HuH-7.5 (cell line): ENCODE measurements around the gene TMEM176A.
"Not testable (repeated sequence)": the region's sequence is repeated elsewhere in the genome, so short reads cannot be mapped to it uniquely, and the experiment has no call there.

Experiments used
- DNase-seq: peaks from one replicate; pipeline ENCODE4 v3.0.0; 2011; ENCODE audit warnings: low spot score

Gene TMEM176A

DNA sequence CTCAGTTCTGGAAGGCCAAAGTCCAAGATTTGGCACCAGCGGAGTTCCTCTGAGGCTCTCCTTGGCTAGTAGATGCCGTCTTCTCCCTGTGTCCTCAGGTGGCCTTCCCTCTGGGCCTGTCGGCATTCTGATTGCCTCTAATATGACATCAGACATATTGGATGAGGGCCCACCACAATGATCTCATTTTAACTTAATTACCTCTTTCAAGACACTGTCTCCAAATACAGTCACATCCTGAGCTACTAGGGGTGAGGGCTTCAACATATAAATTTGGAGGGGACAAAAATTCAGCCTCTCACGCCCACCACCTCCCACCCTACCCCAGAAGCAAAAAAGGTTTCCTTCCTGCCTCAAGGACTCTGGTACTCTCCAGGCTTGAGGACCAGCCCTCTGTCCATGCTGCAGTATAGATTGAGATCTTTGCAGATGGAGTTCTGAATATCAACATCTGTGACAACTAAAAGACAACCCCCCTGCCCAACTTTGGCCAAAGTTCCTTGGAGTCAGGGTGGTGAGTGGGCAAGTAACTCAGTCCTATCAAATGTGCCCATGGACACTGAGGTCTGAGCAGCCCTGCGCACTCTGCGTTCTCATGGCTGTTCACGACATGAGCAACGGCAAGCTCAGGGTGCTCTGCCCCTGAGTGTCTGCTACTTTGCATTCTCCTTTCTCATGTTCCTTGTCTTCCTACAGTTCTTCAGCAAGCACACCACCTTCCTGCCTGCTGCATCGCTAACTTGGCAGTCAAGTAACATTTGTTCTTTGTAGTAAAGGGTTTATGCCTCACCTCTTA is 11.9 kb upstream of the TMEM176A start:
- DNase-seq = no peak

DNA sequence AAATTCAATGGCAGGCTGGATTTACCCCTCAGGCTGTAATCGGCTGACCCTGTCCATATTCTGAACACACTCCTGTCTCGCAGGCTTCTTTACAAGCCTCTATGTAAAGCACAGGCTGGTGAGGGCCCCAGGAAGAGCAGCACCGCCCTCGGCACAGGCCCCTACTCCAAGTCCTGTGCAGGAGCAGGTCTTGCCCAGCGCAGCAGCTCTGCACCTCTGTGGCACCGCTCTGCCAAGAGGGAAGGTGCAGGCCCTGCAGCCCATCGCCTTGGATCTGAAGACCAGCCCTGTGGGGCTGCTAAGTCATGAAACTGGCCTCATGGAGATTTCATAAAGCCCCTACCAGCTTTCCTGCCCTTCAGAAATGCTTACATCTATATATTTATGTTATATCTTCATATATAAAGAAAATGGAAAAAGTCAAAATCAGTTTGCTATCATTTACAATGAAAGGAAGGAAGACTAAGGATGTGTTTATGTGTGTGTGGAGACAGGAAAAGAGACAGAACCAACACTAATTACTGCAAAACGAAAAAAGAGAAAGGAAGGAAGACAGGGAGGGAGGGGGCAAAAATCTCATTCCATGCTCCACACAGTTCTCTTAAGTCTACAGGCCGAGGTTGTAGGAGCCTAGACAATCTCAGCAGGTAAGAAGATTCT is 10.0 kb upstream of the TMEM176A start:
- no peak for DNase-seq

DNA sequence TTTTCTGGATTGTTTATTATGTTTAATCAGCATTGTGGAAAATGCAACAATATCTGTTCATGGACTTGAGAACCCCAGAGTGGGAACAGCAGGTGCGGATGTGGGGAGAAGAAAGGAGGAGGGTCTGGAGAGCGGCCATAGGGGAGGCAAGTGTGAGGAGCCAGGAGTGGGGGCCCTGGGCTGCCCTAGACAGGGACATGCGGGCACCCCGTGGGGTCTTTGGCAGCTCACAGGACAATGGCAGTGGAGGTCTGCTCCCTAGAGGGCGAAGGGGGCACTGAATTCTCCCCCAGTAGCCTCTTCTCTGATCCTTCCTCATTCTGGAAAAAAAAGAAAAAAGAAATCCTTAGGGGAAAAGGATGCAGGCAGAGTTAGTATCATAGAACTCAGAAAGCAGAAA is 9.3 kb upstream of the TMEM176A start:
- DNase-seq = no peak

DNA sequence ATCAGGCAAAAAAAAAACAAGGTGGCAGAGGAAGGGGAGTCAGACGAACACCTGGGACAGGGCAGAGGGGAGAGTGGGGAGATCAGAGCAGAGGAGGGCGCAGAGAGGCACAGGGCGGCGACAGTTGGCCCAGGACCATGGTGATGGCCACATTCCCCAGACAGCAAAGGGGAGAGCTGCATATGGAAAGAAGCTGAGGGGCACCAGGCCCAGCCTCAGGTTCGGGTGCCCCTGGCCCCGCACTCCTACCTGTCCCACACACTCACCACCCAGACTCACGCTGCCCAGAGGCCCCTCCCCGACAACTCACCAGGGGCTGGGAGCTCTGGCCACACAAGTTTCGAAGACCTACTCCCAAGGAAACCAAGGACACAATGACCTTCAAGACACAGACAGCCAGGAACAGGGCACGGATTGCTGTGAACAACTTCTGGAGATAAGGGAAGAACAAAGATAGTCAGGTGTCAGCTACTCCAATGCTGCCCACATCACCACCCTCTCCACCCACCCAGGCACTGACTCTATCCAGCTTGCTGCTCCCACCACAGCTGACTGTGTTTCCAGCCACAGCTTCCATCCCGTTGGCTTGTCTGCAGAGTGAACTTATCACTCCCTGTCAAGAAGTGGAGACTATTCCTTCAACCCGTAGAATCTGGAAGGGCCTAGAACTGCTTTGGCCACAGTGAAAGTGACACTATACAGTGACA is 8.7 kb upstream of the TMEM176A start:
- DNase-seq = no peak

DNA sequence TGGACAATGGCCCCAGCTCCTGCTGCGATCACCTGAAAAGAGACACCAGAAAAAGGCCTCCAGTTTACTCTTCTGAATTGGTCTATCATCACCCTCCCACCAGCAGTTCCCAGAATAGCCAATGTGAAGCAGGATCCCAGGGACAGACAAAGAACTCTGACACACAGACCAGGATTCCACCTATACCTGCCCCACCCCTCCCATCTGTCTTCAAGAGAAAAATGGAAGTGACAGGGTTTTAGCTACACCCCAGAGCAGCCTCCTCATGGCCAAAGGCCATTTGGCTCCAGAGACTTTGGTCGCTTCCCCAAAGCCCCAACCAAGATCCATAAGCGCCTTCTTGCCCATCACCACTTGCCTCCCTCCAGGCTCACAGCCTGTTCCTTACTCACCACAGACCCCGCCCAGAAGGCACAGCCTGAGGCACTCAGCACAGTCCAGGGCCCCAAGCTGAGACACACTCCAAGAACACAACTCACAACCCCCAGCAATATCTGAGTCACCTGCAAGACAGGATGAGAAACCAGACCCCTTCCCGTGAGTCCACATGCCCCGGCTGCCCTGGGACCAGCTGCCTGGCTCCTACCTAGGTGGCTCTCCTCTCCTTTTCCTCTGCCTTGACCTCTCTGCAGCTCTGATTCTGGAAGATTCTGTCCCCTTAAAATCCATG is 6.9 kb upstream of the TMEM176A start:
- no peak for DNase-seq

DNA sequence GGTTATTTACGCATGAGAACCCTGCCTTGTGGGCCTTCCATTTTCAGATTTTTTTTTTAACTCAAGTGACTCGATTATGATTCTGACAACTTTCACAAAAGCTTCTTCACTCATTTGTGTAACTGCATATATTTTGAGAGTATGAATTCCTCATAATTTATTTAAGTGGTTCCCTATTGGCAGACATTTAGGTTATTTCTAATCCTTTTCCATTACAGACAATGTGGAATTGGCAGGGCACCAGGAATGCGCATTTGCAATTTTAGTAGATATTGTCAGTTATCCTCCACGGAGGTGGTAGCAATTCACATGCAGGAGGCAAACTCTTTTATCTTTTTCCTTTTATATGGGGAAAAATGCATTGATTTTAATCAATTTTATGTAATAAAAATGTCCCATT is 2.9 kb upstream of the TMEM176A start:
- DNase-seq = no peak

DNA sequence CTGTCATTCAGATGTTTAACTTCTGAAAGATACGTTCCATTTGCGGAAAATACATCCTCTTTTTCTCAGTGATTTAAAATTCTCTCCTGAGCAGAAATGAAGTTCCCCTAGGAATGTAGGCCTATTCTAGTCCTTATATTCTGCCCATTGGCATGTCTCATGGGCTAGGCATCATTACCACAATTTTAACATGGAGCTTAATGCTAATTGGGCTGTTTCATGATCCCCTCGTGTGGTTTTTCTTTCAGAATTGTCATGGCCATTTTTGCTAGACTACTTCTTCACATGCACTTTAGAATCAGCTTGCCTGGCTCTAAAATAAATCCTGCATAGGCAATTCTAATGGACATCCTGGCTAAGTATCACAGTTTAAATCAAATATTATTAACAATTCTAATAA is 1.4 kb upstream of the TMEM176A start:
- no peak for DNase-seq

DNA sequence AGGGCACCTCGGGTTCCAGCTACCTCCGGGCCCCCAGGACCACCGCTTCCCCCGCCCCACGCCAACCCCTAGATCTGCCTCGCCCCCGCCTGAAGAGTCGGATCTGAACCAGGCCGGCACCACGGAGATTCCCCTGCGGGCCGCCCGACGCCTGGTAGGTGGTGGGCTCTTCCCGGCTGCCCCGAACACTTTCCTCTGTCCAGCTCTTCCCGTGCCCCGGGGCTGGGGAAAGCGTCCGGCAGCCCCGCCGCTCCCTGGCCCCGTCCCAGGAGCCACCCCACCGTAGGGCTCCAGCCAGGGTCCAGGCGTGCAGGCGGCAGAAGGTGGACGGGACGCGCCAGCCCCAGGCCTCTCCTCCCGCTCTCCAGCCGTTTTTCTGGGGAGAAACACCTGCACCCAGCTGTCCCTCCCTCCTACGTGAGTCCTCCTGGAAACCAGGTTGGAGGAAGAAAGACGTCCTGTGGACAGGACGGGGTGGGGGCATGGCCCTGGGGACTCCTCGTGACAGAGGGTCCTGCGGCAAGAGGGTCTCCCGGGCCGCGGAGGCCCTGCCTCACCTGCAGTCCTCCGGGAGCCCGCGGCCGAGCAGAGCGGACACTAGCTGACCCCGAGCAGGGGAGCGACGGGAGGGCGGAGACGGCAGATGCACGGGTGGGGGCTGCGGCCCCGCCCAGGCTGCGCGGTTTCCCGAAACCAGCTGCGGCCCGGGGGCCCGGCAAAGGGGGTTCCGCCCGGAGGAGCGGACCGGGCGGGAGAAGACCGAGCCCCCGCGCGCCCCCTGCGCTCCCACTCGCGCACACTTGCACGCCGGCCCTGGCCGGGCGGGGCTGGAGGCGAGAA is 608 bp upstream of the TMEM176A start, which contains the start of gene TMEM176B:
Gene TMEM176B, minus strand, starts transcription at position 624 of the 840 bp plus-strand sequence. CDS start 3,795 bp downstream, outside the sequence.
- no peak for DNase-seq

DNA sequence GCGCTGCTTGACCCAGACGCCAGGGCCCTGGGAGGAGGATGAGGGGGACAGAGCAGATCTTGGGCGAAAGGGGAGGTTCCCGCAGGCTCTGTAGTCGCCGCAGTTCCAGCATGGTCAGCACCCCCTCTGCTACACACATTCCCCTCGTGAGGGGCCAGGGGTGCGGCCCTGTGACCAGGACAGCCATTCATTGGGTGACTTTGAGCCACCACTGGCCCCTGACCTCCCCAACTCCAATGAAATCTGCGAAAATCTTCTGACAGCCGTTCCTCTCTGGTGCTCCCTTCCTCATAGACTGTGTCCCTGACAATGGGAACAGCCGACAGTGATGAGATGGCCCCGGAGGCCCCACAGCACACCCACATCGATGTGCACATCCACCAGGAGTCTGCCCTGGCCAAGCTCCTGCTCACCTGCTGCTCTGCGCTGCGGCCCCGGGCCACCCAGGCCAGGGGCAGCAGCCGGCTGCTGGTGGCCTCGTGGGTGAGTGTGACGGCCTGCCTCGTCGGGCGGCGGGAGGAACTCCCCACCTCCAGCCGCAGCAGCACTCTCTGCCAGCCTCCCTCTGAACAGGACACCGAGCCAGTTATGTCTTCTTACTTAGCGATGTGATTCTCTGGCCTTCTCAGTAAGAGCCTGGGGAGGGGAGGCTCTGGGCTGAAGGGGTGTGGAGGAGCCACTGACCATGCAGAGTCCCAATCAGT is 825 bp downstream of the TMEM176A start:
- no peak for DNase-seq

DNA sequence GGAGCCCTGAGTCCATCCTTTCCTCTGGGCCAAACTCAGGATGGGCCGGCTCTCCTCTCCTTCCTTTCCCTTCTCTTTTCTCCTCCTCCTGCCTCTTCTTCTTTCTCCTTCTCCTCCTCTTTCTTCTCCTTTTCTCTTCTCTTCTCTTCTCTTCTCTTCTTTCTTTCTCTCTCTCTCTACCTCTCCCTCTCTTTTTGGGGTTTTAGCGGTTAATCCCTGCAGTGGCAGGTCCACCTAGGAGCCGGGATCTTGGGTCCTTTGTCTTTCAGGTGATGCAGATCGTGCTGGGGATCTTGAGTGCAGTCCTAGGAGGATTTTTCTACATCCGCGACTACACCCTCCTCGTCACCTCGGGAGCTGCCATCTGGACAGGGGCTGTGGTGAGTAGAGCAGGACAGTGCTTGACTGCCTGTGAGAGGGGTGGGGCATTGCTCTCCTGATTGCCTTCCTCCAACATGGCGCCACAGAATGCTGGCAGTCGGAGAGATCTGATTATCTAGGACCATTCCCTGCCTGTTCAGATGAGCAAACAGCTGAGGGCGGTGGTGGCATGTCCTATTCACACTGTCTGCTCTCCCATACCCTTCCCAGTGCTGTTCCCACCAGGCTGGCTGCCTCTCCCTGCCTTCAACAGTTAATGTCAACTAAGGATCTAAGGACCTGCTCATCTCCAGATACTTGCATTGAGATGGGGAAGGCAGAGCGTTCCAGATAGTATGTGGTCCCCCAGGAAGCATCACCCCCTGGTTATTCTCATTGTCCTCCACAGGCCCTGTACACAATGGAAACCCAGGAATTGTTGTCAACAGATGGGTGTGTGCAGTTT is 1.6 kb downstream of the TMEM176A start:
- no peak for DNase-seq

DNA sequence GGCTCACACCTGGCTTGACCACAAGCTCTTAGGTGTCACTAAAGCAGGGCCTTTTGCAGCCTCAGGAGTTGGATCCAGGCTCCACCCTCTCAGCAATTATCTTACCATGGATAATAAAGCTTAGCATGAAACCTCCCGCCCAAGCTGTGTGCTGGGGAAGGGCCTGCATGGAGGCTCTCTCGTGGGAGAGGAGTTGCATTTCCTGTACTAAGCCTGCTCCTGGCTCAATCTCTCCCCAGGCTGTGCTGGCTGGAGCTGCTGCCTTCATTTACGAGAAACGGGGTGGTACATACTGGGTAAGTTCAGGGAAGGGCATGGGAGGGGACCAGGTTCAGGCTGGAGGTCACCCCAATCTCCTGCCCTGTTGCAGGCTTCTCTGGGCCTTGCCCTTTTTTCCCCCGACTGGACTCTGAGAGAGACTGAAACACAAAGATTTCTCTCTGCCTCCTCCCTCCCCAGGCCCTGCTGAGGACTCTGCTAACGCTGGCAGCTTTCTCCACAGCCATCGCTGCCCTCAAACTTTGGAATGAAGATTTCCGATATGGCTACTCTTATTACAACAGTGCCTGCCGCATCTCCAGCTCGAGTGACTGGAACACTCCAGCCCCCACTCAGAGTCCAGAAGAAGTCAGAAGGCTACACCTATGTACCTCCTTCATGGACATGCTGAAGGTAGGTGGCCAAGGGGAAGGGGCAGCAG is 2.7 kb downstream of the TMEM176A start:
- no peak for DNase-seq

DNA sequence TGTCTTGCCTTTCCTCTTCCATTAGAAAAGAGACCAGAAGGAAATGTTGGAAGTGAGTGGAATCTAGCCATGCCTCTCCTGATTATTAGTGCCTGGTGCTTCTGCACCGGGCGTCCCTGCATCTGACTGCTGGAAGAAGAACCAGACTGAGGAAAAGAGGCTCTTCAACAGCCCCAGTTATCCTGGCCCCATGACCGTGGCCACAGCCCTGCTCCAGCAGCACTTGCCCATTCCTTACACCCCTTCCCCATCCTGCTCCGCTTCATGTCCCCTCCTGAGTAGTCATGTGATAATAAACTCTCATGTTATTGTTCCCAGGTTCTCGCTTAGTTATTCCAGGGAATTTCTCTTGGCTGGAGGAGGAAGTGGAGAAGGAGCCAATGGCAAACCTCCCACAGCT is 4.2 kb downstream of the TMEM176A start:
- DNase-seq = no peak

DNA sequence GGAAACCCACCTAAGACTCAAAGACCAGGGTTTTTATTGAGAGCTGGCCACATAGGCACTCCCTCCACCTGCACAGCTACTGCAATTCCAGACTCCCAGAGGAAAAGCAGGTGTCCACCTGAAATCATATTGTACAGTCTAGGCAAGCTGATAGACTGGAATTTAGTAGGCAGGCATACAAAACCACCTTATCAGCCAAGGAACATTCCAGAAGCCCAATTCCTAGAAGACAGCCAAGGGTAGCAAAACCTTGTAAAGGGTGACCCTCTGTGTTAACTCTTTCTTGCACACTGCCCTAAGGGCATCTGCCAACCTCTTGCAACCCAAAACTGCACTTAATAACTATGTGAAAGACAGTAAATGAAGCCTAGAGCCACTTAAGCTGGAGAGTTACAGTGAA is 5.3 kb downstream of the TMEM176A start:
- no peak for DNase-seq

DNA sequence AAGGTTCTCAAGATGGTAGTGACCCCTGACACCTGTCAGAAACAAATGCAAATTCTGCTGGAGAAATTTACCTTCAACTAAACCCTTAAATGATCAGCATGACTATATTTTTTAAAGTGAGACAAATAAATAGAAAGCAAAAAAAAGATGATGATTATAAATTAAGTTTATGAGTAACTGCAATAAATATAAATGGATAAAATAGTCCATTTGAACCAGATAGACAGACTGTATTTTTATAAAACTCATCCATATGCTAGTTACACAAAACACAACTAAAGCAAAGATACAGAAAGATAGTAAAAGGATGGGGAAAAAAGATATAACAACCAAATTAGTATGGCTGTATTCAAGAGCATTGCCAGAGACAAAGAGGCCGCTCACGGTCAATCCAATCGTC is 5.9 kb downstream of the TMEM176A start:
- no peak for DNase-seq

DNA sequence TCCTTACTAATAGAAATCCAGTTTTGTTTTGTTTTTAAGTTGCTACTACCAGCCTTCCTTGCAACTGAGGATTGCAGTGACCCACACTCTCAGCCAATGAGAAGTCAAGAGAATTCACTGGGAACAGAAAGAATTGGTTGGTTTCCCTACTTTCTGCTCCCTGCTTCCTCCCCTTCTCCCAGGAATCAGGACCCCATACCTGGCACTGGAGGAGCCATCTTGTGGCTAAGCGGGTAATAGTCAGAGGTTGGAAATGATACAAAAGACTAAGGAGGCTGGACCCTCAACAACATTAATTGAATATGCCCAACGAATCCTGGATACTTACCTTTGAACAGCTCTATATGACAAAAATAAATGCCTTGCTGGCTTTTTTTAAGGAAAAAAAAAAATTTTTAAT is 6.3 kb downstream of the TMEM176A start:
- DNase-seq = no peak

DNA sequence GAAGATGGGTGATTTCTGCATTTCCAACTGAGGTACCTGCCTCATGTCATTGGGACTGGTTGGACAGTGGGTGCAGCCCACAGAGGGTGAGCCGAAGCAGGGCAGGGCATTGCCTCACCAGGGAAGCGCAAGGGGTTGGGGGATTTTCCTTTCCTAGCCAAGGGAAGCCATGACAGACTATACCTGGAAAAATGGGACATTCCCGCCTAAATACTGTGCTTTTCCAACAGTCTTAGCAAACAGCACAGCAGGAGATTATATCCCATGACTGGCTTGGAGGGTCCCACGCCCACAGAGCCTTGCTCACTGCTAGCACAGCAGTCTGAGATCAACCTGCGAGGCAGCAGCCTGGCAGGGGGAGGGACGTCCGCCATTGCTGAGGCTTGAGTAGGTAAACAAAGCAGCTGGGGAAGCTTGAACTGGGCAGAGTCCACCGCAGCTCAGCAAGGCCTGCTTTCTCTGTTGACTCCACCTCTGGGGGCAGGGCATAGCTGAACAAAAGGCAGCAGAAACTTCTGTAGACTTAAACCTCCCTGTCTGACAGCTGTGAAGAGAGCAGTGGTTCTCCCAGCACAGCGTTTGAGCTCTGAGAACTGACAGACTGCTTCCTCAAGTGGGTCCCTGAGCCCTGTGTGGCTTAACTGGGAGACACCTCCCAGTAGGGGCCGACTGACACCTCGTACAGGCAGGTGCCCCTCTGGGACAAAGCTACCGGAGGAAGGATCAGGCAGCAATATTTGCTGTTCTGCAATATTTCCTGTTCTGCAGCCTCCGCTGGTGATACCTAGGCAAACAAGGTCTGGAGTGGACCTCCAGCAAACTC is 7.3 kb downstream of the TMEM176A start:
- not testable (repeated sequence) for DNase-seq

DNA sequence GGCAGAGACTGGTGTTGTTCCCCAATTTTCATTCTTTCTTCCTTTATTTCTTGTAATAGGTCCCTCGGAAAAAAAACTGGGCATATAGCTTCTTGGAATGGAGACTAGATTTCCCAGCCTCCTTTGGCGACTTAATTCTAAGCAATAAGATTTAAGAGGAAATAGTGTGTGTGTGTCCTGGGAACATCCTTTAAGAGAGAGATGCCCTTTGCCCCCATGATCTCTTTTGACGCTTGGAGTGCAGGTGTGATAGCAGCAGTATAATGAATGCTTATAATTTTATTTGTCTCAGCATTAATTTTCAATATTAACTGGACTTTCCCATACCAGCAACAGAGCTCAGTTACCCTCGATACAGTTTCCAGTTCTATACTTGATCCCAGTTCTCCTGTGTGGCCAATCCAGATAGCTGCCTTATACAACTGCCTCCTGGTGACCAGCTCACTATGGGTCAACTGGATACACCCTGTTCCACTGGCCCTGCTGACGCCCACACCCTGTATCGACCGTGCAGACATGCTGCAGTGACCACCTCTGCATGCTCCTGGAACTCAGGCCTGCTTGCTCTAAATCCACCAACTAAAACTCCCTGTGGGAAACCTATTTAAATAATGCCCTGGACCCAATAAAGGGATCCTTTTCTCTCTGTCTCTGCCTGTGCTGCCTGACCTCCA is 13.9 kb downstream of the TMEM176A start:
- no peak for DNase-seq

DNA sequence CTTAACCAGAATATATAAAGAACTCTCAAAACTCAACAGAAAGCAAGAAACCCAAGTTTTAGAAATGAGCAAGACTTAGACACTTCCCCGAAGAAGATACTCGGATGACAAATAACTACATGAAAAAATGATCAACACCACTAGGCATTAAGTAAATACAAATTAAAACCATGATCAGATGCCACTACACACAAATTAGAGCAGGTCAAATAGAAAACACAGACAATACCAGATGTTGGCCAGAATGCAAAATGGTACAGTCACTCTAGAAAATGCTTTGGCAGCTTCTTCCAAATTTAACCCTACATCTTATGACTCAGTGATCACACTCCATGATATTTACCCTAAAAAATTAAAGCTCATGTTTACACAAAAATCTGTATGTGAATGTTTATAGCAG is 18.4 kb downstream of the TMEM176A start:
- DNase-seq = no peak
